CD1c-positive myeloid dendritic cell (primary cell): ENCODE results near the gene SSRP1.

Source experiments
- DNase-seq: peaks from one replicate; pipeline ENCODE4 v3.0.0-alpha.2; 2016; ENCODE audit errors: extremely low spot score

Gene SSRP1

DNA sequence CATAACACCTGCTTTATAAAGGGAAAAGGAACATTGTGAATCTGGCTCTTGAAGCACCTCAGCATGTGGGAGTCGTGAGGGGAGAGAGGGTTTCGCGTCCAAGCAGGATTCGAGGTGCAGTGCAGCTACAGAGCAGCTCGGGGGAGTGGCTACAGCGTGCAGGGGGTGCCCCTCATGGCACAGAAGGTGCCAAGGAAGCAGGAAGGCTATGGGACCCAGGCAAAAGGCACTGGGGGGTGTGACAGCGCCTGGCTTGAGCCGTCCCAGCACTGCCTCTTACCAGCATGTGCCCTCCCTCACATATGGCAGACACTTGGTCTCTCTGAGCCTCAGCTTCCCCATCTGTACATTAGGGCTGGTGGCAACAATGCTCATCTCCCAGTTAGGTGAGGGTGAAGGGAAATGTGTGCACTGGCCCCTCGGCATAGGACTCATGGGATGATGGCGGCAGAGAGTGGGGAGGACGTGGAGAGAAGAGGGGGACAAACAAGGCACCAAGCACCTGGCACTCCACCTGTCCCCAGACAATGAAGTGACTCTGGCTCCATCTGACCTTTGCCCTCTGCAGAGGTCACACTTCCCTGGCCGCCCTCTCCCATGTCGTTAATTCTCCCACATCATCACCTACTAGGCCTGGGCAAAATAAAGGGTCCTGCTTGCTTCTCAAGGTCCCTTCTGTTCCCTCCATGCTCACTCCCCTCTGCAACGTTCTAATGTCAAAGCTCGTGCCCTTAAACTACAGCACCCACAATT is 21.3 kb downstream of the SSRP1 start:
- no peak for DNase-seq

DNA sequence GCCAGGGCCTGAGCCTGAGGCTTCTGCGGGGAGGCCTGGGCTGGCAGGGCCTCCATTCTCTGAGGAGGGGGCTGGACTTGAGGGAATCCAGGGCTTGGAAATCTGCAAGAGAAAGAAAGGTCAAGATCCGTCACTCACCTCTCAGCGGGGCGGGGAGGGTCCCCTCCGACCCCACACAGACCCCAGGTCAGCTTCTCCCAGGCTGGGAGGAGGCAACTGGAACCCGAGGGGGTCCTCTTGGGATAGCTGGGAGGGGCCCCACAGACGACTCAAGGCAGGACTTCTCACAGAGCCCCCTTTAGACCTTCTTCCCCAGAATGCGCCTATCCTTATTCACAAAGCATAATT is 21.9 kb downstream of the SSRP1 start:
- DNase-seq, result no peak

DNA sequence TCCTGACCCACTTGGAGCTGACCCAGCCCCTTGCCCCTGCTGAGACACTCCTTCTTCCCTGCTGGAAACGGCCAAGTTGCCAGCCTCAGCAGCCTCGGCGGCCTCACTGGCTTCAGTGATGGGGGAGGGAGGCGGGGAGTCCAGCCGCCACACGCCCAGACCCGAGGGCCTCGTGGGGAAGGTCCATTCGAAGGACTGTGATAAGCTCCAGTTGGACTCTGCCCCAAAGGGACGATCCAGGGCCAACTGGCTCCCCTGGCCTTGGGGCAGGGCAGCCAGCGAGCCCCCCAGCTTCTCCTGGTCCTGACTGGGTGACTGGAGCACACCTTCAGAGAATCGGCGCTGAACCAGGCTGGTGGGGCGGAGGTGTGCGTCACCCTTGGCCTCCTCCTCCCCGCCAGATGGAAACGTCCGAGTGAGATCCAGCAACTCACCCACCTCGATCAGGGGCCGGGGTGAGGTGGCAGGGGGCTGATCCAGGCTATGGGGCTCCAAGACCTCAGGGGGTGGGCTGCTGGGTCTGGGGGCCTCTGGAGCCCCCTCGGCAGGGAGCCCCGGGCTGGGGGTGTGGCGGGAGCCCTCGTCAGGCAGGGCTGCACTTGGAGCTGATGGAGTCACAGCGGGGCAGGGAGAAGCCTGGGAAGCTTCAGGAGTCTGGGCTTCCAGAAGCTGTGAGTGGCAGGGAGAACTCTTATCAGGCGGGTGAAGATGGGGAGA is 22.5 kb downstream of the SSRP1 start:
- DNase-seq, result no peak

DNA sequence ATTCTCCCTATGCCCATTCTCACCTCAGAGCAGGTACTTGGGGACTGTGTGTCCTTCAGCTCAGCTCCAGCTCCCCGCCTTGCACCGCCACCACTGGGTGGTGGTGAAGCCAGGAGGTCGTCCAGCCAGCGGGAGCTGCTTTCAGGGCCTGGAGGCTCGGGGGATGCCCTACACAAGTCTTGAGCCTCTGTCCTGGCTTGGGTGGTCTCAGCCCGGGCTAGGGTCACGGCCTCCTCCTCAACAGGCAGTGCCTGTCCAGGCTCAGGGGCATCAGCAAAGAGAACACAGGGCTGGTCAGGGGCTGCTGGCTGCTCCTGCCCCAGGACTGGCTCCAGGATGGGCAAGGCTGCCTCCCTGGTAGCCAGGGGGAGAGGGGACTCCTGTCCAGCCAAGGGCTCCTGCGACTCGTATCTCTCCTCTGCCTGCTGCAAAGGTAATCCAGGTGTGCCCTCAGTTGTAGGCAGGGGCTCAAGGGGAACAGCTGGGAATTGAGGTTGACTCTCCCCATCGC is 23.1 kb downstream of the SSRP1 start:
- DNase-seq, result no peak

DNA sequence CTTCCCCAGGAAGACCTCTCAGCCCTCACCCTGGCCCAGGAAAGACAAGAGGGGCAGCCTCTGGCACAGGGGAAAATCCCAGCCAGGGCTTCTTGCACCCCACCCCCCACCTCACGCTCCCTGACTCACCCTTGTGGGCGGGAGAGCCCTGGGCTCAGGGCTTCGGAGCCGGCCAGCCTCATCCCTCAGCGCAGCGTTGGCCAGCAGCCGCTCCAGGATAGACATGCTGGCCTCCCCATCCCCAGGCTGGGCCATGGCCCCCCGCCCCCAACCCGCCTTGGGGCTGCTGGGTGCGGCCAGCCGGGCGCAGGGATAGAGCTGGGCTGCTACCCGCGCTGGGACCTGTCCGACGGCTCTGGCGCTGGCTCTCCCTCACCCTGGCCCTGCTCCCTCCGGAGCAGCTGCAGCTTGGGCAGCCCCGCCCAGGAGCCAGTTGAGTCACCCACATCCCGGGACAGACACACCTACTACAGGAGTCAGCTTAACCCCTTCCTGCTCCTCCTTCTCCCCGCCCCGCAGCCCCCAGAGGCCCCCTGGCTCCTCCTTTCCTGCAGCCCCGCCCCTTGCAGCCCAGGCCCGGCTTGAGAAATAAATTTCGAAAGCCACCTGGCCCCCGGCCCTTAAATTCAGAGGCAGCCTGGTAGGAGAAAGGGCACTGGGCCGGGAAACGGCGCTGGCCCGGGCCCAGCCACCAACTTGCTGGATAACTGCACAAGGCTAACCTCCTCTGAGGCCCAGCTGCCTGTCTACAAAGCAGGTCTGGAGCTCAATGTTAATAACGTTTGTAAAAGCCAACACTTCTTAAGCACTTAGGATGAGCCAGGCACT is 24.4 kb downstream of the SSRP1 start:
- peak; percentile 77 for DNase-seq

DNA sequence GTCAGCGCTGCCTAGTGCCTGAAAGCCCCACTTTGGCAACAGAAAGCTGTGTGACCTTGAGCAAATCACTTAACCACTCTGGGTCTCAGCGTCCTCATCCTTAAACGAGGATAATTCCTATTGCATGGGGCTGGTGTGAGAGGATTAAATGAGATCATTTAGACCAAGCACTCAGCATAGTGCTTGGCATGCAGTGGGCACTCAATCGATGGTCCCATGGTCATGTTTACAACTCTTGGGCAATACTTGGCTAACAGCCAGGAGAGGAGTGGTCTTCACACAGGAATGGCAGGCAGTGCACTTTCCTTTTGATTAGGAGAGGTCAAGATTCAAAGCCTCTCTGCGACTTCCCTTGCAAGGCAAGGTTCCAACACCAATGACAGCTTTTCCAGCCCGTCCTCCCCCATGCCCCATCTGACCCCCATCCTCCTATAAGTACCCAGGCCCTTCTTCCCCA is 25.0 kb downstream of the SSRP1 start:
- DNase-seq, result no peak

DNA sequence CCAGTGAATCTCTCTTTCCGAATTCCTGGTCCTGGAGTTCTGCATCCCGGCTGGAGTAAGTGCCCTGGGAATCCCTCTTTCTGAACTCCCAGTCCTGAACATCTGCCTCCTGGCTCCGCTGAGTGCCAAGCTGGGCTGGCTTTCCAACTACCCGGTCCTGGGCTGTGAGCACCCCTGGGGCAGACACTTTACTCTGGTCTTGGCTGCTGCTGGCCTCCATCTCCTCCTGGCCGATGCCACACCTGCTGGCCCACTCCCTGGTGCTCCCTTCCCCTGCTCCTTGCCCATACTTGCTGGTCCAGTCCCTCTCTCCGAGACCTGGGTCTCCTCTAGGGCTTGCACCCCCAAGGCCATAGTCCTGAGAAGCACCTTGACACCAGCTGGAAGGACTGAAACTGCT is 25.6 kb downstream of the SSRP1 start:
- DNase-seq, result no peak

DNA sequence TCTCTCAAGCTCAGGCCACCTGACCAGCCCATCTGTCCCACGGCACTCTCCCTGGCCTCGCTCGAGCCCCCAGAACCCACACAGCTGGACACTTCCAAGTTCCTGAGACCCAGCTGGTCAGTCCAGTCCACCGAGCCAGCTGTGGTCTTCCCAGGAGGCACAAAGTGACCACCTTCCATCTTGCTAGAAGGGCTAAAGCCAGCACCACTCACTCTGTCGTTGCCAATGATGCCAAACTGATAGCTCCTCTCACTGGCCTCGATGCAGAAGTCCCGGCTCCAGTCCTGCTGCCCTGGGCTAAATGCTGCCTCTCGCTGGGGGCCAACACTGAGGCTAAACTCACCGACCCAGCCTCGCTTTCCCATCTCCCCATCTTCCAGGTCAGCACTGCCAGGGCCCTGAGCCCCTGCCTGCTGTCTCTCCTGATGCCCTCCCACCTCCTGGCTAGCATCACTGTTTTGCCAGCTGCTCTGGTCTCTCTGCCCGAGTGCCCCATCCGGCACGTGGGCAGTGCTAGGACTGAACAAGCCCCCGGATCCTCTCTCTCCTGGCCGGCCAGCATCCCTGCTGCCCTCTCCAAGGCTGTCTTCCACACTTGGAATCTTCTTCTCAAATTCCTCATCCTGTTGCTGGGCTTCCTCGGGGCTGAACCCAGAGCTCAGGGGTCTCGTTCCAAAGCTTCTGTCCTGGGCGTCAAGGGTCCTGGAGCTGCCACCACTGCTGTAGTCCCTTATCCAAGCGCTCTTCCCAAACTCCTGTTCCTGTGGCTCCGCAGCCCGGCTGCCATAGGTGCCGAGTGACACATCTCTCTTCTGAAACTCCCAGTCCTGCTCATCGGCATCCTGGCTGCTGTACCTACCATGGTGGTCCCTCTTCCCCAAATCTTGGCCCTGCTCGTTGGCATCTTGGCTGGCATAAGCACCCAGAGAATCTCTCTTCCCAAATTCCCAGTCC is 26.3 kb downstream of the SSRP1 start:
- DNase-seq, result no peak

DNA sequence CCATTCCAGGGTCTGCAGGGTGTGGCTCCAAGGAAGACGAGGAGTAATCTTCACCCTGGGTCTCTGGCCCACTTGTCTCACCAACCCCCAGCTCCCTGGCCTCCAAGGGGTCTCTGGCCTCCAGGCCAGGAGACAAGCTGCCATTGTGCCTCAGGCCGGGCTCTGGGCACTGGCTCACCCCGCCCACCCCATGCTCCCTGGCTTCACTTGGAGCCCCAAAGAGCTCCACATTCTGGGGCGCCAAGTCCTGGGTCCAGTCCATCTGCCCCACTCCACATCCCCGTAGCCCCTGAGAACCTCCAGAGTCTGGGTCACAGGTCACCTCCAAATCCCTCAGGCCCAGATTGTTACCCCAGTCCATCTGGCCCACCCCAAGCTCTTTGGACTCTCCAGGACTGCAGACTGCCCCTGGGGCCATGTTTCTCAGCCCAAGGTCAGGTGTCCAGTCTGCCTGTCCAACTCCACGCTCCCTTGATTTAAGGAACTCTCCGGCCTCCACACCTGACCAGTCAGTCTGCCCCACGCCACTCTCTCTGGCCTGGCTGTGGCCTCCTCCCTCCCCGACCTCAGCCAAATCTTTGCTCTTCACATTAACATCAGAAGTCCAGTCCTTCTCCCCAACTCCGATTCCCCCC is 27.1 kb downstream of the SSRP1 start:
- no peak for DNase-seq

DNA sequence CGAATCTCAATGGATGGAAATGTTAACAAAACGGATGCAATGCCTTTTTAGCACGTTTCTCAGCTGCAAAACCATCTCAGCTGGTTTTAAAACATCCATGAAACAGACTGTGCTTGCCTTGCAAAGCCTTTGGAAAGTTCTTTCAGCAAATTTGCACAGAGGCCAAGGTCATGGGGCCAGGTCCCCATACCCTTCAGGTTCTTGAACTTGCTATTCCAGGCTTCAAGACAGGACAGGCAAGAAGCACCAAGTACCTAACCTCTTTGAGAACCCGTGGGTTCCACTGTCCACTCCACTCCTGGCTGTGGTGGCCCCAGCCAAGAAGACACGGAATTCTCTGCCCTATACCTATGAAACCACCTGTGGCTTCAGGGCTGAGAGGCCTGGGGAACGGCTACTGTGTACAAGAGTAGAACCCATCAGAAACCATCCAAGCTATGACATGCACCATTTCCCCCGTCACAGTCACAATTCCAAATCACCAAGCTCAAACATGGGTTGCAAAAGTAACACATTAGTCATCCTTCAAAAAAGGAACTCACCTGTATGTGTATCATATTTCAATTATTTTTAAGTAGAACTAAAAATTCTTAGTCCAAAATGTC is 27.9 kb downstream of the SSRP1 start:
- no peak for DNase-seq

DNA sequence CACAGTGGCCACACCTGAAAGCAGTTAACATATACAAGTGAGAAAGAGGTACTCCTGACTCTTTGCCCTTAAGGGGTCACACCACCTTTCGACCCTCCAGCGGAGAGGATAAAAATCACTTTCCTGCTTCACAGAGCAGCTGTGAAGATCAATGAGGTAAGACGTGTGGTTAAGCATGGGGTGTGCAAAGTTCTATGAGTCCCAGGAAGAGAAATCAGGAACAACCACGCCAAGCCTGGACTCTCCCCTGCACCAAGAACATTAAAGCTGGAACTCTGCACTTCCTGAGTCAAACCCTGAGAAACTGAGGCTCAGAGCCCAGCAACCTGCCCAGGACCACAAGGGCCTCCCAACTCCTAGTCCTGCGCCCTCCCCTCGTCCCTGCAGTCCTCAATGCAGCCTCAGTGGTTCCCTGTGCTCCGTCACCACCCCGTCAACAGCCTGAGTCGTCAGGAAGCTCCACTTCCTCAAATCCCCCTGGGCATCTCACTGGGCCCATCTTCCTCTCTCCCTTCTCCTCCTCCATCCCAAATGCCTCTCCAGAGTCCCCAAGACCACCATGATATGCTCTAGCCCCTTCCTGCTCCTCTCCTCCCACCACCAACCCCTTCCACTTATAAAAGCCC is 28.6 kb downstream of the SSRP1 start:
- DNase-seq, result peak; percentile 45

DNA sequence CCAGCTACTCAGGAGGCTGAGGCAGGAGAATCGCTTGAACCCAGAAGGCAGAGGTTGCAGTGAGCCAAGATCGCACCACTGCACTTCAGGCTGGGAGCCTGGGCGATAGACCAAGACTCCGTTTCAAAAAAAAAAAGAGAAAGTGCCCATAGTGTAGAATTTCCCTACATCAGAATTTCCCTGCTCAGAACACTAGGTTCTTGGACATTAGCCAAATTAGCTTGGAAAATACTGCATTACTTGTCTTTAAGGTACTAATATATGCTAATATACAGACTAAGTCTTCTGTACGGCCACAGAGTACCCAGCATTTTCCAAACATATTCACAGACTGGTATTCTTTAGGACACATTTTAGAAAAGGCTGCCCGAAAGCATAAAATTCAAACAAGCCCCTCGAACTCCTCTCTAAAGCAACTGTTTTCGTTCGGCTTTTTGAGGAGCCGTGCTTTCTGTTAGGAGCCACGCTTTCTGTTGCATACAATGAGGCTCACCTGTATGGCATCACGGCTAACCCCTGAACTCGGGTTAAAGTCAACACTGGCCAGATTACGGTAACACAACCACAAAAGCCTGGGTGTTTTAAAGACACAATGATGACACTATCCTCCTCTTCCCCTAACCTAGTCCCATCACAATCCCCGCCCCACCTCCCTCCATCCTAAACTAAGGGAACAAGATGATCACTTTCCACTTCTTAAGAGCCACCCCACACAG is 29.4 kb downstream of the SSRP1 start:
- no peak for DNase-seq

DNA sequence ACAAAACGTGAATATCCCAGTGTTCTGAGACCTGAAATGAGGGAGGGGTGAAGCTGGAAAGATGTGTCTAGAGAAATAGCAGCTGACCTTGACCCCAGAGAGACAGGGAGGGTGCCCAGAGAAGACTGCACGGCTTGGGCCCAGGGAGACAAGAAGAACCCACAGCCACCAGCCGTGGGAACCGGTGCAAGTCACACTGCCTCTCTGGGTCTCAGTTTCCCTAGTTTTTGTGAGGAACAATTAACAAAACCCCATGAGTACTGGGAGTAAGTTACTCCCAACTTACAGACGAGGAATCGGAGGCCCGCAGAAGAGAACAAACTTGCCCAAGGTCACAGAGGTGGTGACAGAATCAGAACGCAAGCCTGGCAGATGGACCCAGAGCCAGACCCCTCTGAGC is 30.2 kb downstream of the SSRP1 start:
- no peak for DNase-seq

DNA sequence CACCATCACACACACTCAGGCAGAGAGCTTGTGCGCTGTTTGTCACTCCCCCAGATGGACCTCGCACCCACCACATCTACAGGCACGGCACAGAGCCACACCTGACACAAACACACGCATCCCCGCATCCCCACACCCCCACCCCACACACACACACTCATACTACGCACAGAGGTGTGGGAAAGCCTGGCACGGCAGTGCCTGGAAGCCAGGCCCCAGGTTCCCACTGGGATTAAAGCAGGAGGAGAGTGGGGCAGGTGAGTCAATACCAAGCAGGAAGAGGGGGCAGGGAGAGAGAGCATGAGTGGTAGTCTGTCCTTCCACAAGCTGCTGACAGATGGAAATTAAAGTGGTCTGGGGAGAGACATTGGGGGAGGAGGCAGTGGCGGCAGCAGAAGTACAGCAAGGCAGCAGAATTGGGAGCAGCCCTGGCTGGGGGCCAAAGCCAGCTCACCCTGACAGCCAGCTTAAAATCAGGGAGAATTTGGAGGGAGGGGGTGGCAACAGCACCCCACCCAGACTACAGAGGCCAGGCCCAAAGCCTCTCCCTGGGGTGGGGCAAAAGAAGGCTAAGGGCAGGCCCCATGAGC is 31.6 kb downstream of the SSRP1 start:
- no peak for DNase-seq

DNA sequence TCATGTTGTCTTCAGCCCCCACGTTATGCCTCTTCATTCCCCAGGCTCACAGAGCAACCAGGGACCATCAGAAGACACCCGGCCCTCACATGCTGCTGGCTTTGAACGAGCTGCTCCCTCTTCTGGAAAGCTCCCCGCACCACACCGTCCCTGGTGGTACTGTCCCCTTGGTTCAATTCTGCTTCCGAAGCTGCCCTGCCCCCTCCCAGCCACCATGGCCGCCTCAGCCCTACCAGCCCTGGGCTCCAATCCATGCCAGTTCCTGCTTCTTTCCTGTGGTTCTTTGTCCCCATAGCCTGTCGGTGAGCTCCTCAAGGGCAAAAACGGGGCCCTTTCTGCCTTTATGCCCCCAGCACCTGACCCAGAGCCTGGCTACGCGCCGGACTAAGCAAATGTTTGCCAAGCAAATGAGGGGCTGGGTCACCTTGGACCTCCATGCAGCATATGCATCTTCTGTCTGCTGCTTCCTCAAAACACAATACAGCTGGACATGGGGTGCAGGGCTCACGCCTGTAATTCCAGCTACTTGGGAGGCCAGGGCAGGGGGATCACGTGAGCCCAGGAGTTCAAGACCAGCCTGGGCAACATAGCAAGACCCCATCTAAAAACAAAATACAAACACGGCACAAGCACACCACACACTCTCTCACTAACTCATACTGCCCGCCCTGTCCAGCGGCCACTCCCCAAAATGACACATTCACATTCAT is 32.3 kb downstream of the SSRP1 start:
- no peak for DNase-seq

DNA sequence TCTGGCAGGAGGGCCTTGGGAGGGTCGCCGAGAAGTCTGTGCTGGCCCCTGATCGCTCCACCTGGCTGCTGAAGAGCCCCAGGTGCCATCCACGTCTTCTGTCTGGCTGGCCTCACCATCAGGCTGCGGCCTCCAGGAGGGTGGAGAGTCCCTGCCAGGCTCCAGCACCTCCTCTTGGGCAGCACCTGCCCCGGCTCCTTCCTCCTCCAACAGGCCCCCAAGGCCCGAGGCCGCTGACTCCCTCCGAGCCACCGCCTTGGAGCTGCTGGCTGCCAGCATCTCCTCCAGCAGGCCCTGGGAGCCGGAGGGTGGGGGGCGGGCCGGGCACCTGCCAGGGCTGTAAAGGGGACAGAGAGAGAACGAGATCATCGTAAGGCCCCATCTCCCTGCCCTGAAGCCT is 33.2 kb downstream of the SSRP1 start:
- DNase-seq, result no peak

DNA sequence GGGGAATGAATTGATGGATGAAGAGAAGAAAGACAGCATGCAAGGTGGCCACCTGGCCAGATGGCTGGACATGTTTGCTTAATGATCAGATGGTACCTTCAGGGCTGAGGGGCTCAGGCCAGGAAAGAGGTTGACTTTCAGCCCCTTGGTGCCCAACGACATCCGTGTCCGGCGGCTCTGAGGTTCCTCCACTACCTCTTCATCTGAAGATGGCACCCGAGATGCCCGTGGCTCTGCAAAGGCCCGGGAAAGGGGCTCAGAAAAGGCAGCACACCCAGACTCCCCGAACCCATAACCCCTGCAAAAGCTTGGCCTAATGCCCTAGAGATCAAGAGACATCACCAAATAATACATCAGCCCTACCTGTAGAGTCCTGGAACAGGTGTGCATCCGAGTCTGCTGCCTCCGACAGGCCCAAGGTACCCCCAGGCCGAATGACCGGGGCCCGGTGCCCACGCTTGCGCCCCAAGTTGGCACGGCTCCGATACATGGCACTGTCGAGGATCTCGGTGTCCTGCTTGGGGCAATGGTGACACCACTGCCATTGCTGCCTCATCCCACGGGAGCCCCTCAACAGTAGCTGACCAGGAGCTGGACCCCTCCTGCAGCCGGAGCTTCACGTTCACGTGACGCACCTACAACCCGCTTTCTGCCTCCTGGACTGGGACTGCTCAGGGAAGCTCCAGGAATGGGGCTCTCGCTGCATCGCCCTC is 33.8 kb downstream of the SSRP1 start:
- DNase-seq, result no peak

DNA sequence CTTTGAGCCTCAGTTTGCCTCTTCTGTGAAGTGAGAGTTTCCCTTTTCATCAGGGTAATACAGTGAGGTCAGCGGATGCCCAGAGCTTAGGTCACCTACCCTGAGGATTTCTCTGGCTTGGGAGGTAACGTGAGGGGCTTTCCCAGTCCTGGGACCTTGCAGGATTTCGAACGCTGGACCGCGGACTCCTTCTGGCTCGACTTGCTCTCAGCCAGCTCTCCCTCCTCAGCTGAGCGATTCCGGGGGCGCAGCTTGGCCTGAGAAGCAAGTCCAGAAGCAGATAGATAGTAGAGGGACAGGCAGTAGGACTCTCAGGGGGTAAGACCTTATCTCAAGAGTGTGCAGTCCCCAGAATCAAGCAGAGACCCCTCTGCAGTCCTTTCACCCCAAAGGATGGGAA is 34.9 kb downstream of the SSRP1 start:
- DNase-seq, result no peak
